ENCODE measurements around the gene RNF212B. TPM values are rescaled to one million over a fixed set of nuclear protein-coding genes. Genes with fewer than 3 reads are reported as not detected.

Gene RNF212B
- total and polyA plus RNA-seq, 2 of the 13 experiments (the other 11 are each of a cell fraction or from before 2014, with no cell fraction given) = 0.05 TPM; not detected in 1

DNA sequence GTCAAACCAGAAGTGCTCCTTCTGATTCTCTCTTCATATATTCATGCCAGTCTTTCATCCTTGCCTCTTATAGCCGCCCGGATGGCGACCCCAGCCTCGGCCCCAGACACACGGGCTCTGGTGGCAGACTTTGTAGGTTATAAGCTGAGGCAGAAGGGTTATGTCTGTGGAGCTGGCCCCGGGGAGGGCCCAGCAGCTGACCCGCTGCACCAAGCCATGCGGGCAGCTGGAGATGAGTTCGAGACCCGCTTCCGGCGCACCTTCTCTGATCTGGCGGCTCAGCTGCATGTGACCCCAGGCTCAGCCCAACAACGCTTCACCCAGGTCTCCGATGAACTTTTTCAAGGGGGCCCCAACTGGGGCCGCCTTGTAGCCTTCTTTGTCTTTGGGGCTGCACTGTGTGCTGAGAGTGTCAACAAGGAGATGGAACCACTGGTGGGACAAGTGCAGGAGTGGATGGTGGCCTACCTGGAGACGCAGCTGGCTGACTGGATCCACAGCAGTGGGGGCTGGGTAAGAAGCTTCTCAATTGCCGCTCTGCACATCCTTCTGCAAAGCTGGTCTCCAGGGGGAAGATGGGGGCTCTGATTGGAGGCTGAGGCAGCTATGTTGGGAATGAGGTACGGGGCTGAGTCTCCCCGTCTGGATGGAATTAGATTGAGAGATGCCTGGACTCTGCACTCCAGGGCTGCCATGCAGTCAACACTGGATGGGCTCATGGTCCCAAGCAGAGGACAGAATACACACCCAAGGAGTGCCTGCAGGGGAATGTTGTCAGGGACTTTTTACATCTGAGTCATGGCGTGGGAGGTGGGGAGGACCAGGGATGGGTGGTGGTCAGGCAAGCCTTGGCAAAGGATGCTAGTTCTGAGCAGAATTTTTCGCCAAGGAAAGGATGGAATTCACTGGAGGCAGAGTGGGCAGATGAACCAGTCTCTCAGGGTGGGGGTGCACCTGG, 70.2 kb downstream of the RNF212B start (continued):
- TF ChIP-seq, protein P1, sequence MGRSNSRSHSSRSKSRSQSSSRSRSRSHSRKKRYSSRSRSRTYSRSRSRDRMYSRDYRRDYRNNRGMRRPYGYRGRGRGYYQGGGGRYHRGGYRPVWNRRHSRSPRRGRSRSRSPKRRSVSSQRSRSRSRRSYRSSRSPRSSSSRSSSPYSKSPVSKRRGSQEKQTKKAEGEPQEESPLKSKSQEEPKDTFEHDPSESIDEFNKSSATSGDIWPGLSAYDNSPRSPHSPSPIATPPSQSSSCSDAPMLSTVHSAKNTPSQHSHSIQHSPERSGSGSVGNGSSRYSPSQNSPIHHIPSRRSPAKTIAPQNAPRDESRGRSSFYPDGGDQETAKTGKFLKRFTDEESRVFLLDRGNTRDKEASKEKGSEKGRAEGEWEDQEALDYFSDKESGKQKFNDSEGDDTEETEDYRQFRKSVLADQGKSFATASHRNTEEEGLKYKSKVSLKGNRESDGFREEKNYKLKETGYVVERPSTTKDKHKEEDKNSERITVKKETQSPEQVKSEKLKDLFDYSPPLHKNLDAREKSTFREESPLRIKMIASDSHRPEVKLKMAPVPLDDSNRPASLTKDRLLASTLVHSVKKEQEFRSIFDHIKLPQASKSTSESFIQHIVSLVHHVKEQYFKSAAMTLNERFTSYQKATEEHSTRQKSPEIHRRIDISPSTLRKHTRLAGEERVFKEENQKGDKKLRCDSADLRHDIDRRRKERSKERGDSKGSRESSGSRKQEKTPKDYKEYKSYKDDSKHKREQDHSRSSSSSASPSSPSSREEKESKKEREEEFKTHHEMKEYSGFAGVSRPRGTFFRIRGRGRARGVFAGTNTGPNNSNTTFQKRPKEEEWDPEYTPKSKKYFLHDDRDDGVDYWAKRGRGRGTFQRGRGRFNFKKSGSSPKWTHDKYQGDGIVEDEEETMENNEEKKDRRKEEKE (IDR thresholded peaks at IDR 0.05) = no peak
- no peak for TF ChIP-seq ZNF569 (CRISPR knock-in tag; IDR thresholded peaks at IDR 0.05; ENCODE audit: borderline replicate concordance)
- TF ChIP-seq, protein P2, sequence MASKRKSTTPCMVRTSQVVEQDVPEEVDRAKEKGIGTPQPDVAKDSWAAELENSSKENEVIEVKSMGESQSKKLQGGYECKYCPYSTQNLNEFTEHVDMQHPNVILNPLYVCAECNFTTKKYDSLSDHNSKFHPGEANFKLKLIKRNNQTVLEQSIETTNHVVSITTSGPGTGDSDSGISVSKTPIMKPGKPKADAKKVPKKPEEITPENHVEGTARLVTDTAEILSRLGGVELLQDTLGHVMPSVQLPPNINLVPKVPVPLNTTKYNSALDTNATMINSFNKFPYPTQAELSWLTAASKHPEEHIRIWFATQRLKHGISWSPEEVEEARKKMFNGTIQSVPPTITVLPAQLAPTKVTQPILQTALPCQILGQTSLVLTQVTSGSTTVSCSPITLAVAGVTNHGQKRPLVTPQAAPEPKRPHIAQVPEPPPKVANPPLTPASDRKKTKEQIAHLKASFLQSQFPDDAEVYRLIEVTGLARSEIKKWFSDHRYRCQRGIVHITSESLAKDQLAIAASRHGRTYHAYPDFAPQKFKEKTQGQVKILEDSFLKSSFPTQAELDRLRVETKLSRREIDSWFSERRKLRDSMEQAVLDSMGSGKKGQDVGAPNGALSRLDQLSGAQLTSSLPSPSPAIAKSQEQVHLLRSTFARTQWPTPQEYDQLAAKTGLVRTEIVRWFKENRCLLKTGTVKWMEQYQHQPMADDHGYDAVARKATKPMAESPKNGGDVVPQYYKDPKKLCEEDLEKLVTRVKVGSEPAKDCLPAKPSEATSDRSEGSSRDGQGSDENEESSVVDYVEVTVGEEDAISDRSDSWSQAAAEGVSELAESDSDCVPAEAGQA (IDR thresholded peaks at IDR 0.05; ENCODE audit: low read depth) = no peak
- TF ChIP-seq, protein P2 (CRISPR knock-in tag; IDR thresholded peaks at IDR 0.05; ENCODE audit: borderline replicate concordance) = no peak
- no peak for TF ChIP-seq ZNF790 (CRISPR knock-in tag; IDR thresholded peaks at IDR 0.05; ENCODE audit: borderline replicate concordance)
- no peak for TF ChIP-seq CEBPZ (IDR thresholded peaks at IDR 0.05; ENCODE audit: low read length)
- TF ChIP-seq EEA1 (CRISPR knock-in tag; IDR thresholded peaks at IDR 0.05; ENCODE audit: borderline replicate concordance) = 0 out of 2 replicates have a peak, but pooled peaks have one; percentile 46
- no peak for TF ChIP-seq ZNF773 (CRISPR knock-in tag; IDR thresholded peaks at IDR 0.05; ENCODE audit: borderline replicate concordance)
- TF ChIP-seq ZNF839 (CRISPR knock-in tag; IDR thresholded peaks at IDR 0.05; ENCODE audit: borderline replicate concordance) = peak; percentile 42; the same call in 1 of the 2 replicates
- no peak for TF ChIP-seq ZNF331 (CRISPR knock-in tag; IDR thresholded peaks at IDR 0.05)
- no peak for TF ChIP-seq CENPT (CRISPR knock-in tag; IDR thresholded peaks at IDR 0.05; ENCODE audit: low read depth)
- TF ChIP-seq, protein P3, sequence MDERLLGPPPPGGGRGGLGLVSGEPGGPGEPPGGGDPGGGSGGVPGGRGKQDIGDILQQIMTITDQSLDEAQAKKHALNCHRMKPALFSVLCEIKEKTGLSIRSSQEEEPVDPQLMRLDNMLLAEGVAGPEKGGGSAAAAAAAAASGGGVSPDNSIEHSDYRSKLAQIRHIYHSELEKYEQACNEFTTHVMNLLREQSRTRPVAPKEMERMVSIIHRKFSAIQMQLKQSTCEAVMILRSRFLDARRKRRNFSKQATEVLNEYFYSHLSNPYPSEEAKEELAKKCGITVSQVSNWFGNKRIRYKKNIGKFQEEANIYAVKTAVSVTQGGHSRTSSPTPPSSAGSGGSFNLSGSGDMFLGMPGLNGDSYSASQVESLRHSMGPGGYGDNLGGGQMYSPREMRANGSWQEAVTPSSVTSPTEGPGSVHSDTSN (CRISPR knock-in tag; IDR thresholded peaks at IDR 0.05) = no peak

All from HepG2 (cell line).